C4-2B (cell line): ENCODE measurements around the gene PLD2.

ENCODE experiments used
- ZFX ChIP-seq: fragments of 450-650 bp; IDR thresholded peaks from 2 replicates; pipeline ENCODE4 v1.6.1; 2017
- TF ChIP-seq, protein P1 (sequence below): fragments of 450-650 bp; conservative IDR thresholded peaks from 2 replicates; pipeline ENCODE4 v1.5.1; 2017; ENCODE audit warnings: mild to moderate bottlenecking

DNA sequence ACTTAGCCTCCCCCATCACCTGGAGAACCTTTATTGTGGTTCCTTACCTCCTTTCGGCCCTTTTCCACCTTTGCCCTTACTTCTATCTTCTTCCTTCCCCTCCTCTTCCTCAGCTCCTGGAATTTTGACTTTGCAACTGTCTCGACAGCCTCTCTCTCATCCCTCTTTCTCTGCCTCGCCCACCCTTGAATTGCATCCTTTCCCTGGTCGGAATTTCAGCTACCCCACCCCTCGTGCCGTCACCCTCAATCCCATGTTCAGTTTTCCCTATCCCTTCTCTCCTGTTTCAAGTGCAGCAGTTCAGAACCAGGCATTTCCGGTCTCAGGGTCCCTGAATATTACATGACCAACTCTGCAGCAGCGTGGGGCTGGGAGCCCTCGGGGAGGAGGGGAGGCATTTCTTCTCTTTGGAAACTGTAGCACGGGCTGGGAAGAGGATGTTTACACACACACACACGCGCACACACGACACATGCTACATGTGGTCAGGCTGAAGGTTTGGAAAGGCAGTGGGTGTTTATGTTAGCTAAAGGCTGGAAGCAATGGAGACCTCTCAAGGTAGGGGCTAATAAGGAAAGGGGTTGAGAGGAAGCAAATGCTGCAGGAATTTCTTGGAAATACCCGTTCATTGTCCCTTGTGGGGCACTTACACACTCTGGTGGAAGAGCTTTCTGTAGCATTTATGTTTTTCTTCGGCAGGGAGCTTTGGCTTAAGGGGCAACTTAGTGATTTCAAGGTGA lies 27.2 kb downstream of the PLD2 start:
- TF ChIP-seq, protein P1, sequence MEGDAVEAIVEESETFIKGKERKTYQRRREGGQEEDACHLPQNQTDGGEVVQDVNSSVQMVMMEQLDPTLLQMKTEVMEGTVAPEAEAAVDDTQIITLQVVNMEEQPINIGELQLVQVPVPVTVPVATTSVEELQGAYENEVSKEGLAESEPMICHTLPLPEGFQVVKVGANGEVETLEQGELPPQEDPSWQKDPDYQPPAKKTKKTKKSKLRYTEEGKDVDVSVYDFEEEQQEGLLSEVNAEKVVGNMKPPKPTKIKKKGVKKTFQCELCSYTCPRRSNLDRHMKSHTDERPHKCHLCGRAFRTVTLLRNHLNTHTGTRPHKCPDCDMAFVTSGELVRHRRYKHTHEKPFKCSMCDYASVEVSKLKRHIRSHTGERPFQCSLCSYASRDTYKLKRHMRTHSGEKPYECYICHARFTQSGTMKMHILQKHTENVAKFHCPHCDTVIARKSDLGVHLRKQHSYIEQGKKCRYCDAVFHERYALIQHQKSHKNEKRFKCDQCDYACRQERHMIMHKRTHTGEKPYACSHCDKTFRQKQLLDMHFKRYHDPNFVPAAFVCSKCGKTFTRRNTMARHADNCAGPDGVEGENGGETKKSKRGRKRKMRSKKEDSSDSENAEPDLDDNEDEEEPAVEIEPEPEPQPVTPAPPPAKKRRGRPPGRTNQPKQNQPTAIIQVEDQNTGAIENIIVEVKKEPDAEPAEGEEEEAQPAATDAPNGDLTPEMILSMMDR = no peak
- TF ChIP-seq ZFX = no peak
